Gastrocnemius medialis (tissue), 4 donors: ENCODE data around the gene SATB2.

ENCODE experiments used
- CTCF ChIP-seq, 5 experiments: fragments of 450-650 bp in 3 of 5; fragments of 200-600 bp in 2 of 5; sonication (generic) in 2 of 5; IDR thresholded peaks in 4 of 5; conservative IDR thresholded peaks in 1 of 5; 1 replicate in 4 of 5; 2 replicates in 1 of 5; pipeline ENCODE4 v1.5.1; 2016 to 2019; ENCODE audit warnings: antibody characterized with exemption in 5 of 5, mild to moderate bottlenecking in 3 of 5, moderate library complexity in 3 of 5
- POLR2A ChIP-seq, 2 donors: fragments of 450-650 bp; IDR thresholded peaks; one replicate each; pipeline ENCODE4 v1.6.1; 2017; ENCODE audit warnings: antibody characterized with exemption in 2 of 2, mild to moderate bottlenecking in 2 of 2, moderate library complexity in 2 of 2

- TF ChIP-seq POLR2A (IDR thresholded peaks at IDR 0.05) (no peak), CTCF (IDR thresholded peaks at IDR 0.05 in 4 of 5, conservative IDR thresholded peaks at IDR 0.05 in 1 of 5) (no peak)
Measured at GRCh38 chr2:199356412-199356811, 101.3 kb downstream of the SATB2 start.
